Measurements from ENCODE around the gene KIF13A. TPM values are rescaled to one million over a fixed set of nuclear protein-coding genes. Genes with fewer than 3 reads are reported as not detected.

KIF13A gene
- total and polyA plus RNA-seq, 9 of the 15 experiments (the other 6 are each of a cell fraction or from before 2014, with no cell fraction given) = 3.6 to 44.3 (median 29.7) TPM

- TF ChIP-seq ZNF592 (IDR thresholded peaks at IDR 0.05) = peak; percentile 89
- TF ChIP-seq SAFB (IDR thresholded peaks at IDR 0.05; ENCODE audit: borderline replicate concordance, low read depth, low read length) = no peak
- peak; percentile 70; the same call in 1 of the 2 replicates for TF ChIP-seq JUN (IDR thresholded peaks at IDR 0.05; ENCODE audit: borderline replicate concordance, low read depth, low read length)
- TF ChIP-seq JUN (CRISPR knock-in tag; IDR thresholded peaks at IDR 0.05; ENCODE audit: borderline replicate concordance) = no peak
- TF ChIP-seq REST (IDR thresholded peaks at IDR 0.05; ENCODE audit: borderline replicate concordance) = peak; percentile 73
- TF ChIP-seq REST (CRISPR knock-in tag; IDR thresholded peaks at IDR 0.05; ENCODE audit: low read depth) = no peak
- no peak for TF ChIP-seq ZNF780A (CRISPR knock-in tag; IDR thresholded peaks at IDR 0.05)
- no peak for TF ChIP-seq NFXL1 (CRISPR knock-in tag; IDR thresholded peaks at IDR 0.05)
- TF ChIP-seq ZBTB17 (CRISPR knock-in tag; IDR thresholded peaks at IDR 0.05) = peak; percentile 97
- TF ChIP-seq PHF21A (IDR thresholded peaks at IDR 0.05; ENCODE audit: borderline replicate concordance, low read depth) = no peak; the same call in 1 of the 2 replicates
- TF ChIP-seq NCOA2 (IDR thresholded peaks at IDR 0.05; ENCODE audit: partially characterized antibody in 2 of 2) = no peak
- no peak for TF ChIP-seq ZNF146 (CRISPR knock-in tag; IDR thresholded peaks at IDR 0.05; ENCODE audit: unreplicated experiment)
- TF ChIP-seq HDAC2 (IDR thresholded peaks at IDR 0.05) = peak; percentile 88
- no peak for TF ChIP-seq ZNF75A (CRISPR knock-in tag; IDR thresholded peaks at IDR 0.05)
- peak; percentile 77 for TF ChIP-seq JUND (IDR thresholded peaks at IDR 0.05; ENCODE audit: borderline replicate concordance, low read depth, low read length)
- peak; percentile 78; the same call in 1 of the 3 replicates for TF ChIP-seq JUND (tag; IDR thresholded peaks at IDR 0.05; ENCODE audit: borderline replicate concordance, low read depth, low read length)
- peak; percentile 91 for TF ChIP-seq MYC (IDR thresholded peaks at IDR 0.05; ENCODE audit: low read depth, low read length)
- TF ChIP-seq MYC (CRISPR knock-in tag; IDR thresholded peaks at IDR 0.05; ENCODE audit: borderline replicate concordance, low read depth) = no peak
These were observed 167.4 kb downstream of the KIF13A start (continued) for GRCh38 chr6:17820055-17820454.
